Endodermal cell (in vitro differentiated cells): ENCODE measurements around the gene CHMP4B. TPM values are rescaled to one million over a fixed set of nuclear protein-coding genes. Genes with fewer than 3 reads are reported as not detected.

Experiments
- DNase-seq: peaks from one replicate; pipeline ENCODE4 v3.0.0-alpha.2; 2017
- H3K27ac ChIP-seq: 2 replicates; pipeline ENCODE4 v1.5.1; 2013; ENCODE audit warnings: mild to moderate bottlenecking, low read depth, low read length, moderate library complexity
- H3K27me3 ChIP-seq: 2 replicates; pipeline ENCODE4 v1.6.1; 2013; ENCODE audit warnings: mild to moderate bottlenecking, low read length, moderate library complexity; ENCODE audit not compliant: insufficient read depth, control insufficient read depth, poor library complexity, severe bottlenecking
- H3K36me3 ChIP-seq: 2 replicates; pipeline ENCODE4 v1.7.0; 2013; ENCODE audit warnings: mild to moderate bottlenecking, low read length, moderate library complexity; ENCODE audit not compliant: control insufficient read depth, insufficient read depth
- H3K4me1 ChIP-seq: one replicate; pipeline ENCODE4 v1.7.0; 2013; ENCODE audit warnings: low read length; ENCODE audit not compliant: control insufficient read depth, insufficient read depth
- H3K4me3 ChIP-seq: 2 replicates; pipeline ENCODE4 v1.5.1; 2013; ENCODE audit warnings: mild to moderate bottlenecking, low read length, moderate library complexity
- H3K9ac ChIP-seq: 2 replicates; pipeline ENCODE4 v1.6.1; 2013; ENCODE audit warnings: mild to moderate bottlenecking, low read length, moderate library complexity; ENCODE audit not compliant: poor library complexity, severe bottlenecking; ENCODE audit errors: extremely low read depth
- H3K9me3 ChIP-seq: 2 replicates; pipeline ENCODE4 v1.6.1; 2013; ENCODE audit warnings: mild to moderate bottlenecking, low read length, moderate library complexity; ENCODE audit not compliant: control insufficient read depth
- H3K27ac Mint-ChIP-seq: 2 replicates; pipeline ENCODE4 v1.8.0; 2020; ENCODE audit warnings: mixed read lengths
- H3K27me3 Mint-ChIP-seq: 2 replicates; pipeline ENCODE4 v1.8.0; 2021; ENCODE audit warnings: mild to moderate bottlenecking, mixed read lengths; ENCODE audit not compliant: insufficient read depth
- H3K36me3 Mint-ChIP-seq: 2 replicates; pipeline ENCODE4 v1.8.0; 2020; ENCODE audit warnings: low read depth, mixed read lengths
- H3K4me1 Mint-ChIP-seq: 2 replicates; pipeline ENCODE4 v1.8.0; 2020; ENCODE audit warnings: mixed read lengths
- H3K4me3 Mint-ChIP-seq: 2 replicates; pipeline ENCODE4 v1.8.0; 2020; ENCODE audit warnings: mild to moderate bottlenecking, moderate library complexity, mixed read lengths
- H3K9me3 Mint-ChIP-seq: 2 replicates; pipeline ENCODE4 v1.8.0; 2020; ENCODE audit warnings: mild to moderate bottlenecking, mixed read lengths
- CTCF ChIP-seq: fragments of 200-600 bp; sonication (generic); conservative IDR thresholded peaks from 2 replicates; pipeline ENCODE4 v1.5.0; 2021; ENCODE audit warnings: antibody characterized with exemption, mild to moderate bottlenecking
- WGBS, 2 experiments: methylation state at CpG; one replicate each; pipeline versions ENCODE4 v1.1.5 to v1.1.7; 2013; ENCODE audit warnings: missing lambda C conversion rate in 2 of 2, mixed read lengths in 1 of 2; ENCODE audit not compliant: insufficient coverage in 1 of 2, insufficient read length in 1 of 2; 5-methylcytosine and 5-hydroxymethylcytosine counted together
- total RNA-seq, 2 donors: library from RNA; stranded (reverse); fragmentation: NEBNext Ultra II Directional in 1 of 2; extraction: Animal tissue kit (Norgen Biotek cat#: 25700) in 1 of 2; gene quantifications; 2 replicates in 1 of 2; 3 replicates in 1 of 2; pipeline ENCODE4 v1.2.1, GENCODE V29; 2021

The CHMP4B gene
- total RNA-seq, 2 donors from 2014 or later: 81.5 to 116 TPM

GRCh38 chr20:33863440-33864323 lies 52.5 kb downstream of the CHMP4B start:
- Histone ChIP-seq H3K9me3 (no peaks in the 10 kb centered on the region), H3K4me3 (no peak overlapping the region), H3K36me3 (no peaks in the 10 kb centered on the region), H3K27ac (no peak overlapping the region), H3K4me1 (no peaks in the 10 kb centered on the region), H3K27me3 (no peaks in the 10 kb centered on the region), H3K9ac (no peak overlapping the region)
- H3K27ac Mint-ChIP-seq: peak overlapping the region; percentile 53
- no peaks in the 10 kb centered on the region for H3K36me3 Mint-ChIP-seq
- WGBS, 2 experiments: 93 to 98% methylated on average over 6 to 7 of the region's 7 CpGs
- H3K9me3 Mint-ChIP-seq: no peaks in the 10 kb centered on the region
- no peak for DNase-seq
- no peak for TF ChIP-seq CTCF
- peaks cover 10% of the 10 kb centered on the region for H3K4me1 Mint-ChIP-seq
- H3K4me3 Mint-ChIP-seq: no peak overlapping the region
- no peaks in the 10 kb centered on the region for H3K27me3 Mint-ChIP-seq

- Mint-ChIP-seq H3K27ac (no peak overlapping the region), H3K4me1 (peaks cover 3% of the 10 kb centered on the region), H3K36me3 (no peaks in the 10 kb centered on the region), H3K27me3 (no peaks in the 10 kb centered on the region), H3K9me3 (no peaks in the 10 kb centered on the region), H3K4me3 (no peak overlapping the region)
- no peak overlapping the region for H3K9ac ChIP-seq
- TF ChIP-seq CTCF: no peak
- DNase-seq: no peak
- WGBS, 2 experiments: 86 to 89% methylated on average over 11 to 12 of the region's 15 CpGs
- no peaks in the 10 kb centered on the region for H3K27me3 ChIP-seq
- H3K4me3 ChIP-seq: no peak overlapping the region
- H3K36me3 ChIP-seq: no peaks in the 10 kb centered on the region
- no peaks in the 10 kb centered on the region for H3K4me1 ChIP-seq
- no peak overlapping the region for H3K27ac ChIP-seq
- H3K9me3 ChIP-seq: no peaks in the 10 kb centered on the region
Observed at GRCh38 chr20:33864324-33864963, 53.3 kb downstream of the CHMP4B start.

GRCh38 chr20:33865761-33866370 lies 54.7 kb downstream of the CHMP4B start:
- Mint-ChIP-seq H3K27ac (no peak overlapping the region), H3K36me3 (no peaks in the 10 kb centered on the region), H3K9me3 (no peaks in the 10 kb centered on the region), H3K27me3 (no peaks in the 10 kb centered on the region), H3K4me1 (no peaks in the 10 kb centered on the region), H3K4me3 (no peak overlapping the region)
- Histone ChIP-seq H3K27me3 (no peaks in the 10 kb centered on the region), H3K27ac (no peak overlapping the region), H3K36me3 (no peaks in the 10 kb centered on the region), H3K9me3 (no peaks in the 10 kb centered on the region), H3K4me3 (no peak overlapping the region), H3K9ac (no peak overlapping the region), H3K4me1 (no peaks in the 10 kb centered on the region)
- TF ChIP-seq CTCF: no peak
- WGBS, 2 experiments: 87 to 91% methylated on average over 13 of the region's 13 CpGs
- DNase-seq: no peak
